BE2C (cell line): ENCODE measurements around the gene HTR5A. TPM values are rescaled to one million over a fixed set of nuclear protein-coding genes. Genes with fewer than 3 reads are reported as not detected.
"Not testable (repeated sequence)": the region's sequence is repeated elsewhere in the genome, so short reads cannot be mapped to it uniquely, and the experiment has no call there.

Experiments used
- DNase-seq: peaks from one replicate; pipeline ENCODE4 v3.0.0-alpha.2; 2020
- H3K27me3 ChIP-seq: fragments of 250-450 bp; sonication (Bioruptor Pico); 2 replicates; pipeline ENCODE4 v1.5.1; 2020; ENCODE audit warnings: mild to moderate bottlenecking
- H3K36me3 ChIP-seq: fragments of 250-450 bp; sonication (Bioruptor Pico); 2 replicates; pipeline ENCODE4 v1.5.1; 2020; ENCODE audit warnings: mild to moderate bottlenecking
- H3K4me1 ChIP-seq: fragments of 250-450 bp; sonication (Bioruptor Pico); 2 replicates; pipeline ENCODE4 v1.5.1; 2020
- H3K4me3 ChIP-seq: 2 replicates; pipeline ENCODE4 v1.5.1; 2011; ENCODE audit warnings: low read depth, low read length
- H3K9me3 ChIP-seq: fragments of 250-450 bp; sonication (Bioruptor Pico); 2 replicates; pipeline ENCODE4 v1.5.1; 2020
- CTCF ChIP-seq: IDR thresholded peaks from 2 replicates; pipeline ENCODE4 v1.5.1; 2012; ENCODE audit warnings: mild to moderate bottlenecking, low read depth, low read length
- polyA plus RNA-seq: library from polyadenylated mRNA; unstranded; fragments of >200 nt; gene quantifications from one replicate; pipeline ENCODE4 v1.2.1, GENCODE V29; 2012; ENCODE audit warnings: low read depth, missing spikeins; ENCODE audit not compliant: insufficient read length, insufficient read depth

The HTR5A gene
- polyA plus RNA-seq = not detected

- no peak for TF ChIP-seq CTCF
- Histone ChIP-seq H3K36me3 (no peaks in the 10 kb centered on the region), H3K27me3 (peaks cover 84% of the 10 kb centered on the region), H3K9me3 (no peaks in the 10 kb centered on the region), H3K4me1 (no peaks in the 10 kb centered on the region), H3K4me3 (no peak within 1 kb of the TSS)
- DNase-seq = peak; percentile 28
These were observed at the start of gene HTR5A for GRCh38 chr7:155069992-155070751. TSS of gene HTR5A (plus strand) at chr7:155070324. CDS start at chr7:155070900, 576 bp downstream.

- peaks cover 4% of the 10 kb centered on the region; the same call in 1 of the 2 replicates for H3K27me3 ChIP-seq
- H3K4me3 ChIP-seq = no peak overlapping the region
- no peaks in the 10 kb centered on the region for H3K9me3 ChIP-seq
- no peak for DNase-seq
- no peaks in the 10 kb centered on the region for H3K4me1 ChIP-seq
- H3K36me3 ChIP-seq = no peaks in the 10 kb centered on the region
- TF ChIP-seq CTCF = no peak
These were observed 49.1 kb upstream of the HTR5A start for GRCh38 chr7:155020996-155021395.

- H3K27me3 ChIP-seq = peaks cover 4% of the 10 kb centered on the region; the same call in 1 of the 2 replicates
- DNase-seq = no peak
- no peaks in the 10 kb centered on the region for H3K36me3 ChIP-seq
- no peaks in the 10 kb centered on the region for H3K9me3 ChIP-seq
- no peaks in the 10 kb centered on the region for H3K4me1 ChIP-seq
- no peak for TF ChIP-seq CTCF
- H3K4me3 ChIP-seq = no peak overlapping the region
These were observed 48.4 kb upstream of the HTR5A start for GRCh38 chr7:155021699-155022145.

GRCh38 chr7:155027879-155028278 lies 42.2 kb upstream of the HTR5A start:
- no peak overlapping the region for H3K4me3 ChIP-seq

GRCh38 chr7:155032978-155033377 lies 37.1 kb upstream of the HTR5A start:
- 0 out of 2 replicates have a peak, but pooled peaks have one; percentile 9 for TF ChIP-seq CTCF
- Histone ChIP-seq H3K9me3 (no peaks in the 10 kb centered on the region), H3K4me1 (no peaks in the 10 kb centered on the region), H3K36me3 (no peaks in the 10 kb centered on the region), H3K27me3 (peaks cover 15% of the 10 kb centered on the region), H3K4me3 (no peak overlapping the region)
- DNase-seq = no peak

More at GRCh38 chr7:155027879-155028278, 42.2 kb upstream of the HTR5A start:
- no peaks in the 10 kb centered on the region for H3K4me1 ChIP-seq
- H3K9me3 ChIP-seq = no peaks in the 10 kb centered on the region
- no peak for TF ChIP-seq CTCF
- H3K36me3 ChIP-seq = no peaks in the 10 kb centered on the region
- H3K27me3 ChIP-seq = peaks cover 14% of the 10 kb centered on the region
- DNase-seq = no peak

GRCh38 chr7:155034495-155034894 lies 35.6 kb upstream of the HTR5A start:
- DNase-seq, H3K36me3 ChIP-seq, H3K4me1 ChIP-seq, H3K4me3 ChIP-seq, H3K9me3 ChIP-seq: not testable (repeated sequence)
- peaks cover 16% of the 10 kb centered on the region for H3K27me3 ChIP-seq
